Measurements from ENCODE around the gene ADGRL2.

DNA sequence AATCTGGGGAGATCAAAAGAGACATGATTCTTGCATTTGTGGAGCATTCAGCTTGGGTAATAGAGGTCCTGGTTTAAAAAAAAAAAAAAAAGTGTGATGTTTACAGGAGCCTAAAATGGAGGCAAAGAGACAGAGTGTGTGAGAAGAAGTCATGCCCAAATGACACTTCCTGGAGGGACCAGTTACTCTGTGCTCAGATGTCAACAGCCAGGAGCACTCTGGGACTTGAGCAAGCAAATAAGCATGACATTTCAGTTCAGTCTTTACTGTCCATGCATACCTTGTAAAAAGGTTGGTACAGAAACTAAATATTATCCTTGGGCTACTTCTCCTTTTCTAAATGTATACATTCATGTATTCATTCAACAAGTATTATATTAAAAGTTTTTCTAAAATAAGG is 25.2 kb upstream of the ADGRL2 start:
- TF ChIP-seq, protein P1, sequence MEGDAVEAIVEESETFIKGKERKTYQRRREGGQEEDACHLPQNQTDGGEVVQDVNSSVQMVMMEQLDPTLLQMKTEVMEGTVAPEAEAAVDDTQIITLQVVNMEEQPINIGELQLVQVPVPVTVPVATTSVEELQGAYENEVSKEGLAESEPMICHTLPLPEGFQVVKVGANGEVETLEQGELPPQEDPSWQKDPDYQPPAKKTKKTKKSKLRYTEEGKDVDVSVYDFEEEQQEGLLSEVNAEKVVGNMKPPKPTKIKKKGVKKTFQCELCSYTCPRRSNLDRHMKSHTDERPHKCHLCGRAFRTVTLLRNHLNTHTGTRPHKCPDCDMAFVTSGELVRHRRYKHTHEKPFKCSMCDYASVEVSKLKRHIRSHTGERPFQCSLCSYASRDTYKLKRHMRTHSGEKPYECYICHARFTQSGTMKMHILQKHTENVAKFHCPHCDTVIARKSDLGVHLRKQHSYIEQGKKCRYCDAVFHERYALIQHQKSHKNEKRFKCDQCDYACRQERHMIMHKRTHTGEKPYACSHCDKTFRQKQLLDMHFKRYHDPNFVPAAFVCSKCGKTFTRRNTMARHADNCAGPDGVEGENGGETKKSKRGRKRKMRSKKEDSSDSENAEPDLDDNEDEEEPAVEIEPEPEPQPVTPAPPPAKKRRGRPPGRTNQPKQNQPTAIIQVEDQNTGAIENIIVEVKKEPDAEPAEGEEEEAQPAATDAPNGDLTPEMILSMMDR (conservative IDR thresholded peaks at IDR 0.05): no peak
- no peak for TF ChIP-seq ZFX (IDR thresholded peaks at IDR 0.05)

Measured in C4-2B (cell line).